Sigmoid colon (tissue), 4 donors: Measurements from ENCODE around the gene SHFL.

Experiments
- CTCF ChIP-seq, 4 experiments: fragments of 450-650 bp in 3 of 4; fragments of 200-600 bp in 1 of 4; IDR thresholded peaks; one replicate each; pipeline ENCODE4 v1.5.1; 2016 to 2019; ENCODE audit warnings: antibody characterized with exemption in 4 of 4, mild to moderate bottlenecking in 3 of 4, moderate library complexity in 2 of 4
- POLR2A ChIP-seq, 2 donors: fragments of 450-650 bp; IDR thresholded peaks; one replicate each; pipeline ENCODE4 v1.6.1; 2016; ENCODE audit warnings: antibody characterized with exemption in 2 of 2, mild to moderate bottlenecking in 2 of 2, moderate library complexity in 2 of 2
- POLR2AphosphoS5 ChIP-seq, 4 donors: sonication (generic); formaldehyde crosslinking; IDR thresholded peaks; one replicate each; pipeline ENCODE4 v1.6.1; 2017; ENCODE audit warnings: antibody characterized with exemption in 4 of 4

GRCh38 chr19:10133596-10133995 lies 47.5 kb downstream of the SHFL start:
- TF ChIP-seq CTCF (IDR thresholded peaks at IDR 0.05) (no peak), POLR2AphosphoS5 (IDR thresholded peaks at IDR 0.05) (no peak), POLR2A (IDR thresholded peaks at IDR 0.05) (no peak)
